Caco-2 (cell line): ENCODE data around the gene COL6A2. TPM values are rescaled to one million over a fixed set of nuclear protein-coding genes. Genes with fewer than 3 reads are reported as not detected.

Experiments used
- BruUV-seq: library from RNA; stranded (reverse); fragments of 400-500 nt; replicated peaks from 2 replicates; lab custom pipeline; 2021; lab: Mats Ljungman, UMichigan
- CTCF ChIA-PET: fragments of 300-600 bp; sonication (Branson Sonifier 250); formaldehyde crosslinking; loops from one replicate; lab custom pipeline; 2022; ENCODE audit warnings: antibody characterized with exemption; lab: Charles Lee
- POLR2A ChIA-PET: fragments of 300-600 bp; sonication (Branson Sonifier 250); formaldehyde crosslinking; loops from one replicate; lab custom pipeline; 2022; ENCODE audit warnings: antibody characterized with exemption; lab: Charles Lee
- DNase-seq, 2 experiments: peaks; one replicate each; pipeline versions ENCODE4 v3.0.0 to v3.0.0-alpha.2; 2020 to 2022
- H3K27me3 ChIP-seq: replicated peaks from 2 replicates; pipeline ENCODE4 v1.6.0; 2011; ENCODE audit warnings: low read length; ENCODE audit not compliant: control insufficient read depth, insufficient read depth
- H3K36me3 ChIP-seq: 2 replicates; pipeline ENCODE4 v1.5.1; 2011; ENCODE audit warnings: low read length; ENCODE audit not compliant: control insufficient read depth, insufficient read depth
- H3K4me1 ChIP-seq: fragments of 250-450 bp; sonication (Bioruptor Pico); 2 replicates; pipeline ENCODE4 v1.5.1; 2020; ENCODE audit warnings: mild to moderate bottlenecking
- H3K4me3 ChIP-seq: 2 replicates; pipeline ENCODE4 v1.5.1; 2011; ENCODE audit warnings: low read depth, mild to moderate bottlenecking, control low read depth, low read length
- H3K9me3 ChIP-seq: fragments of 250-450 bp; sonication (Bioruptor Pico); 2 replicates; pipeline ENCODE4 v1.5.1; 2020; ENCODE audit warnings: mild to moderate bottlenecking, moderate library complexity
- H3K27ac Mint-ChIP-seq: one replicate; pipeline ENCODE4 v1.8.0; 2022; ENCODE audit warnings: mixed read lengths; ENCODE audit not compliant: unreplicated experiment
- H3K27me3 Mint-ChIP-seq: one replicate; pipeline ENCODE4 v1.8.0; 2022; ENCODE audit warnings: mixed read lengths; ENCODE audit not compliant: insufficient read depth, unreplicated experiment
- H3K36me3 Mint-ChIP-seq: one replicate; pipeline ENCODE4 v1.8.0; 2022; ENCODE audit warnings: mild to moderate bottlenecking, mixed read lengths; ENCODE audit not compliant: insufficient read depth, unreplicated experiment
- H3K4me1 Mint-ChIP-seq: one replicate; pipeline ENCODE4 v1.8.0; 2022; ENCODE audit warnings: low read depth, mixed read lengths; ENCODE audit not compliant: unreplicated experiment
- H3K4me3 Mint-ChIP-seq: one replicate; pipeline ENCODE4 v1.8.0; 2022; ENCODE audit warnings: mild to moderate bottlenecking, moderate library complexity, mixed read lengths; ENCODE audit not compliant: unreplicated experiment
- H3K9me3 Mint-ChIP-seq: one replicate; pipeline ENCODE4 v1.8.0; 2022; ENCODE audit warnings: mixed read lengths; ENCODE audit not compliant: unreplicated experiment
- intact Hi-C: fragments of 100-400 bp; cut with micrococcal nuclease; formaldehyde crosslinking; loops from one replicate; pipeline ENCODE4 v1.10.0; 2022; ENCODE audit not compliant: unreplicated experiment
- total RNA-seq: library from RNA; stranded (reverse); gene quantifications from 2 replicates; pipeline ENCODE4 v1.2.3, GENCODE V29; 2022
- TF ChIP-seq, protein P1 (sequence below), 2 experiments: fragments of 200-600 bp in 1 of 2; IDR thresholded peaks; 1 replicate in 1 of 2; 2 replicates in 1 of 2; pipeline versions ENCODE4 v1.5.1 to v1.8.0; 2011 to 2022; ENCODE audit warnings: antibody characterized with exemption in 1 of 2, control low read depth in 1 of 2, inconsistent platforms in 1 of 2, low read depth in 1 of 2, low read length in 1 of 2, mild to moderate bottlenecking in 1 of 2, moderate library complexity in 1 of 2; ENCODE audit not compliant: insufficient read depth in 1 of 2, severe bottlenecking in 1 of 2, unreplicated experiment in 1 of 2

COL6A2 gene
- total RNA-seq, 1 experiment from 2014 or later = 8.8 TPM

GRCh38 chr21:46171585-46171984, 73.7 kb downstream of the COL6A2 start:
- Mint-ChIP-seq H3K9me3 (peaks cover 4% of the 10 kb centered on the region), H3K4me1 (no peaks in the 10 kb centered on the region), H3K4me3 (no peak overlapping the region), H3K36me3 (no peaks in the 10 kb centered on the region), H3K27me3 (peaks cover 13% of the 10 kb centered on the region), H3K27ac (no peak overlapping the region)
- CTCF ChIA-PET = no interaction called here
- no peak overlapping the region for H3K4me3 ChIP-seq
- H3K36me3 ChIP-seq = no peaks in the 10 kb centered on the region
- TF ChIP-seq, protein P1, sequence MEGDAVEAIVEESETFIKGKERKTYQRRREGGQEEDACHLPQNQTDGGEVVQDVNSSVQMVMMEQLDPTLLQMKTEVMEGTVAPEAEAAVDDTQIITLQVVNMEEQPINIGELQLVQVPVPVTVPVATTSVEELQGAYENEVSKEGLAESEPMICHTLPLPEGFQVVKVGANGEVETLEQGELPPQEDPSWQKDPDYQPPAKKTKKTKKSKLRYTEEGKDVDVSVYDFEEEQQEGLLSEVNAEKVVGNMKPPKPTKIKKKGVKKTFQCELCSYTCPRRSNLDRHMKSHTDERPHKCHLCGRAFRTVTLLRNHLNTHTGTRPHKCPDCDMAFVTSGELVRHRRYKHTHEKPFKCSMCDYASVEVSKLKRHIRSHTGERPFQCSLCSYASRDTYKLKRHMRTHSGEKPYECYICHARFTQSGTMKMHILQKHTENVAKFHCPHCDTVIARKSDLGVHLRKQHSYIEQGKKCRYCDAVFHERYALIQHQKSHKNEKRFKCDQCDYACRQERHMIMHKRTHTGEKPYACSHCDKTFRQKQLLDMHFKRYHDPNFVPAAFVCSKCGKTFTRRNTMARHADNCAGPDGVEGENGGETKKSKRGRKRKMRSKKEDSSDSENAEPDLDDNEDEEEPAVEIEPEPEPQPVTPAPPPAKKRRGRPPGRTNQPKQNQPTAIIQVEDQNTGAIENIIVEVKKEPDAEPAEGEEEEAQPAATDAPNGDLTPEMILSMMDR (IDR thresholded peaks at IDR 0.05; ENCODE audit: insufficient read depth in 1 of 2, low read depth in 1 of 2, low read length in 1 of 2, severe bottlenecking in 1 of 2, unreplicated experiment in 1 of 2) = no peak
- H3K4me1 ChIP-seq = no peaks in the 10 kb centered on the region
- no peaks in the 10 kb centered on the region; the same call in 1 of the 2 replicates for H3K27me3 ChIP-seq
- peaks cover 3% of the 10 kb centered on the region; the same call in 1 of the 2 replicates for H3K9me3 ChIP-seq
- POLR2A ChIA-PET = no interaction called here
- no peak for DNase-seq
- intact Hi-C loops = no loop called here
- no TSS peak for BruUV-seq

- ChIA-PET CTCF (no interaction called here), POLR2A (no interaction called here)
- intact Hi-C loops = no loop called here
- Histone ChIP-seq H3K4me3 (no peak overlapping the region), H3K4me1 (no peaks in the 10 kb centered on the region), H3K36me3 (no peaks in the 10 kb centered on the region), H3K27me3 (no peaks in the 10 kb centered on the region; the same call in 1 of the 2 replicates), H3K9me3 (peaks cover 3% of the 10 kb centered on the region; the same call in 1 of the 2 replicates)
- Mint-ChIP-seq H3K4me1 (no peaks in the 10 kb centered on the region), H3K27ac (no peak overlapping the region), H3K9me3 (peaks cover 10% of the 10 kb centered on the region), H3K36me3 (no peaks in the 10 kb centered on the region), H3K4me3 (no peak overlapping the region), H3K27me3 (peaks cover 13% of the 10 kb centered on the region)
- no TSS peak for BruUV-seq
- DNase-seq = no peak
- TF ChIP-seq, protein P1 (IDR thresholded peaks at IDR 0.05; ENCODE audit: insufficient read depth in 1 of 2, low read depth in 1 of 2, low read length in 1 of 2, severe bottlenecking in 1 of 2, unreplicated experiment in 1 of 2) = no peak
These were observed 74.3 kb downstream of the COL6A2 start for GRCh38 chr21:46171996-46172862.

DNA sequence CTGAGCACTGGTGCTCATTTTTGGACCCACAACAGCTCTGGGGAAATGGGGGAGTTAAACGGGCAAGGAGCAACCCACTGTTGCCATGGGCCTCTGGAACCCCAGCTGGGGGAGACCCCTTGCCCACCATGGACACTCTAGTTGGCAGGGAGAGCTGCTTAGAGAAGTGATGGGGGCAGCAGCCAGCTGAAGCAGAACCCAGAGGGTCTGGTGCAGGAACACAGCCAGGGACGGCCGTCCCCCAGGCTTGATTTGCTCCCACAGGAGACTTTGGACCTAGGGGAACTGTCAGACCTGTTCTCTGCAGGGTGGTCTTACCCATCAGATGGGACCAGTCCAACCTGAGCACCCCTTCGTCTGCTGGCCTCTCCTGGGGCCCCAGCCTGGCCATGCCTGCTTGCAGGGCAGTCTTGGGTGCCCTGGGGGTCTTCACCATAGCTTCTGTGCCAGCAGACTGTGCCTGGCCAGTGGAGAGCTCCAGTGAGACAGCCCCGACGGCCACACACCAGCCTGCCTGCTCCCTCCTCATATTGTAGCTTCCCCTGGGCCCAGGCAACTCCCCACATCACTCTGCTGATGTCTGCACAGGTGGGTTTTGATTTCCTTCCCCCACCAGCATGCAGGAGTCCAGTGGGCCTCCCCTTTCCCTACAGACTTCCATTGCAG, 75.1 kb downstream of the COL6A2 start:
- Mint-ChIP-seq H3K4me3 (no peak overlapping the region), H3K27ac (no peak overlapping the region), H3K27me3 (peaks cover 13% of the 10 kb centered on the region), H3K4me1 (no peaks in the 10 kb centered on the region), H3K9me3 (peaks cover 18% of the 10 kb centered on the region), H3K36me3 (no peaks in the 10 kb centered on the region)
- H3K36me3 ChIP-seq = no peaks in the 10 kb centered on the region
- TF ChIP-seq, protein P1 (IDR thresholded peaks at IDR 0.05; ENCODE audit: insufficient read depth in 1 of 2, low read depth in 1 of 2, low read length in 1 of 2, severe bottlenecking in 1 of 2, unreplicated experiment in 1 of 2) = no peak
- BruUV-seq = no TSS peak
- ChIA-PET CTCF (no interaction called here), POLR2A (no interaction called here)
- H3K27me3 ChIP-seq = no peaks in the 10 kb centered on the region; the same call in 1 of the 2 replicates
- no peak overlapping the region for H3K4me3 ChIP-seq
- no peaks in the 10 kb centered on the region for H3K4me1 ChIP-seq
- intact Hi-C loops = no loop called here
- H3K9me3 ChIP-seq = peaks cover 3% of the 10 kb centered on the region; the same call in 1 of the 2 replicates
- no peak for DNase-seq
